PC-9 (cell line): Measurements from ENCODE around the gene SLC1A4.

ENCODE experiments used
- CTCF ChIP-seq: fragments of 200-600 bp; sonication (generic); conservative IDR thresholded peaks from 2 replicates; pipeline ENCODE4 v1.6.1; 2017; ENCODE audit warnings: mixed run types, antibody characterized with exemption, mild to moderate bottlenecking, moderate library complexity
- EZH2 ChIP-seq: fragments of 200-600 bp; sonication (generic); IDR thresholded peaks from 2 replicates; pipeline ENCODE4 v1.8.0; 2017; ENCODE audit warnings: antibody characterized with exemption, low read depth

- no peak for TF ChIP-seq CTCF
- no peak for TF ChIP-seq EZH2
These were observed 61.7 kb downstream of the SLC1A4 start for GRCh38 chr2:65050931-65051330.
